HG03342 (cell line): ENCODE measurements around the gene BAG5.

Experiments
- ATAC-seq: cut with Tn5 transposase; IDR thresholded peaks from one replicate; pipeline ENCODE4 v1.9.1; 2021; ENCODE audit warnings: mild to moderate bottlenecking, moderate library complexity; ENCODE audit not compliant: unreplicated experiment

Gene BAG5

GRCh38 chr14:103547941-103548462, 14.5 kb downstream of the BAG5 start:
- ATAC-seq: no peak

- ATAC-seq: no peak
Measured at GRCh38 chr14:103547455-103547940, 15.0 kb downstream of the BAG5 start.

- ATAC-seq: no peak
Measured at GRCh38 chr14:103546652-103547454, 15.6 kb downstream of the BAG5 start.

GRCh38 chr14:103545915-103546651, 16.4 kb downstream of the BAG5 start:
- no peak for ATAC-seq

- ATAC-seq: no peak
Measured at GRCh38 chr14:103545219-103545914, 17.1 kb downstream of the BAG5 start.

- no peak for ATAC-seq
Measured at GRCh38 chr14:103544388-103545218, 17.9 kb downstream of the BAG5 start.

- no peak for ATAC-seq
Measured at GRCh38 chr14:103543721-103544387, 18.6 kb downstream of the BAG5 start.

GRCh38 chr14:103543140-103543539, 19.3 kb downstream of the BAG5 start:
- no peak for ATAC-seq

- no peak for ATAC-seq
Measured at GRCh38 chr14:103542605-103543088, 19.8 kb downstream of the BAG5 start.

- no peak for ATAC-seq
Measured at GRCh38 chr14:103541709-103542604, 20.5 kb downstream of the BAG5 start.

GRCh38 chr14:103540821-103541708, 21.4 kb downstream of the BAG5 start:
- ATAC-seq: no peak

- no peak for ATAC-seq
Measured at GRCh38 chr14:103539056-103539825, 23.2 kb downstream of the BAG5 start.

- no peak for ATAC-seq
Measured at GRCh38 chr14:103538291-103539055, 24.0 kb downstream of the BAG5 start.

GRCh38 chr14:103537175-103537990, 25.1 kb downstream of the BAG5 start:
- ATAC-seq: no peak

- no peak for ATAC-seq
Measured at GRCh38 chr14:103536693-103537092, 25.8 kb downstream of the BAG5 start.
